Left lobe of liver (tissue), 2 donors: Measurements from ENCODE around the gene INSM2. TPM values are rescaled to one million over a fixed set of nuclear protein-coding genes. Genes with fewer than 3 reads are reported as not detected.

ENCODE experiments used
- ATAC-seq: fragments of 200-7000 bp; cut with Tn5 transposase; one replicate; pipeline ENCODE4 v1.9.1; 2020; ENCODE audit warnings: mild to moderate bottlenecking, moderate library complexity
- DNase-seq: peaks from one replicate; pipeline ENCODE4 v3.0.0-alpha.2; 2020; ENCODE audit warnings: low spot score
- total RNA-seq: library from RNA; stranded (reverse); gene quantifications from one replicate; pipeline ENCODE4 v1.2.1, GENCODE V29; 2021
- donor health status: DM: no; HTN: no; CAD: no; lungs with moderate emphysema.
- donor health status: DM: no; HTN: yes; CAD: no.

INSM2 gene
- total RNA-seq, 1 donor from 2014 or later: not detected

DNA sequence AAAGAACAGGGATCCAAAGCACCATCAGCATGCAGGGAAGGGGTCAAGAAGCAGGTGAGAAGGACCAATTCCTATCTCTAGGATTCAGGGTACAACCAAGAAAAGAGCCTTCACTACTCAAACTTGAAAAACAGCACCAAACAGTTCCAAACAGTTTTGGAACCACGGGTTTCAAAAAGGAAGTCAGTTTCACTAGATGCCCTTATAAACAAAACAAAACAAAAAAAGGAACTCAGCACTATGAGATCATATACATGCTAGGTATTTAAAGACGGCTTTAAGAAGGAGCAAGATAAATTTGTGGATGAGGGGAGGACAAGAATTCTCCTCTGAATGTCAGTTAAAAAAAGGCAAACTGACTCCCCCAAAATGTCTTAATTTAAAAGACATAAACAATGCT lies 6.0 kb downstream of the INSM2 start:
- ATAC-seq: no peak

DNA sequence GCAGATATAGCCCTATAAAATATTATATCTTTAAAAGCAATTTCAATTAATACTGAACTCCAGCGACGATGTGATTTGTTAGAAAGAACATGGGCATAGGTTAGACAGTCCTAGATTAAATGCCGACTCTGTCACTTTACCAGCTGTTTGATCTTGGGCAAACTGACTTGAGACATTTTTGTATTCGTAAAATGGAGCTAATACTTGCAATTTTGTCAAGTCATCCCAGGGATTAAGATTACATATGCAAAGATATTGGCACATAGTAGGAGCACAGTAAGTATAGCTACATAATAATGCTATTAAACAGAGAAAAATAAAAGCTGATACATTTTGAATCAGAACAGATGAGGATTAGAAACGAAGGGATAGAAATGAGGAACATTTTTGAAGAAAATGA lies 9.0 kb downstream of the INSM2 start:
- ATAC-seq (no peak), DNase-seq (no peak)

More for the DNA sequence above, 6.0 kb downstream of the INSM2 start:
- no peak for DNase-seq

DNA sequence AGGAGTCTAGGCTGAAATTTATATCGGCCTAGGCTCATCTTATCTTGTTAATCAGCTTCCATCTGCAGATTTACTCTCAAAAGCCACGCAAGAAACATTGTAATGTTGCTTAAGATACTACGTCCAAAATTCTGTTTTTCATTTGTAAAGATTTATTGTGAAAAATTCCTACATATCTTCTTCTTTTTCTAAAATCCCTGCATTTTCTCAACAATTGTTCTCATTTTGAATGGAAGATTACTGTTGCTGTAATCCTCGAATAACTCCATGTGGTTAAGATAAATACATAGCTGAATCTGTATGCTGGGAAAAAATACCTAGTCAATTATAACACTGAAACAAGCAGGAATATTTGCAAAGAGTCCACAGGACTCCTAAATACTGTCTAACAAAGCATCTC lies 15.6 kb downstream of the INSM2 start:
- DNase-seq (no peak), ATAC-seq (no peak)

DNA sequence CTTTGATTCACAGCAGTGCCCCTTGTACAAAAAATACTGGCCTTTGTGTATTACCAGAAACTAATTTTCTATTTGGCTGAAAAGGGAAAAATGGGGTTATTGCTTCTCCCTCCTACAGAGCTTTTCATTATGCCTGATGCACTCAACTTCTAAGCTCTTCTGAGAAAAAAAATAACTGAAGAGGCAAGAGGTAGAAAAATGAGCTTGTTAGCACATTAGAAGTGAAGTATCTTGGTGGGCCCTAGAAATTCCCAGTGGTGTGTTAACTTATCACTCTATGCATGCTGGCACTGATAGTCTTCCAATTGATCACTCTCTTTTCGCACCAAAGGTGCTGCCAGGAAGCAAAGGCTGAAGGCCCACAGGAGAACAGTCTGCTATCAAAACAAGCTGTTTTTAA lies 17.1 kb downstream of the INSM2 start:
- ATAC-seq: no peak
- DNase-seq: no peak

- DNase-seq (no peak), ATAC-seq (no peak)
Measured at GRCh38 chr14:35553808-35554207, 19.8 kb downstream of the INSM2 start.

- DNase-seq (no peak), ATAC-seq (no peak)
Measured at GRCh38 chr14:35556548-35556947, 22.6 kb downstream of the INSM2 start.

DNA sequence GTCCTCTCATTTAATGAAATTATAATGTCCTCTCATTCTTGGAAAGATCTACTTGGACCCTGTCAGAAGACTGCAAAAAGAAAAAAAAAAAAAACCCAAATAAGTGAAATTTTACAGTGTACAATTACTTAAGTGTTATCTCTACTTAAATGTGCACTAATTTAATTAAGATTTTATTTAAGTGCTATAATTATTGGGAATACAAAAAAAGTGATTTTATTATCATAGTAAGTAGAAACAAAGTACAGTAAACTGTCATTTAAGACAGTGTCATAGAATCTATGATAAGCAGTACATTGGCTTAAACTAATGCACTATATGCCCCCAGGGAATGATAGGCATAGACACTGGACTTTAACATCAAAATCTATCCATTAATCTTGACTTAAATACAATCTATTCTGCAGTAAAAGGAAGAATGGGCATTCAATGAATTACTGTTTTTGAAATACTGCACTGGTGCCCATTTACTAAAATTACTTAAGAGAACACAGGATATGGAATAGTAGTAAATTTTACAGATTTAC lies 23.3 kb downstream of the INSM2 start:
- DNase-seq (no peak), ATAC-seq (no peak)

GRCh38 chr14:35558680-35559079 lies 24.7 kb downstream of the INSM2 start:
- ATAC-seq (no peak), DNase-seq (no peak)

GRCh38 chr14:35565871-35566464 lies 32.0 kb downstream of the INSM2 start:
- DNase-seq: no peak
- no peak for ATAC-seq

DNA sequence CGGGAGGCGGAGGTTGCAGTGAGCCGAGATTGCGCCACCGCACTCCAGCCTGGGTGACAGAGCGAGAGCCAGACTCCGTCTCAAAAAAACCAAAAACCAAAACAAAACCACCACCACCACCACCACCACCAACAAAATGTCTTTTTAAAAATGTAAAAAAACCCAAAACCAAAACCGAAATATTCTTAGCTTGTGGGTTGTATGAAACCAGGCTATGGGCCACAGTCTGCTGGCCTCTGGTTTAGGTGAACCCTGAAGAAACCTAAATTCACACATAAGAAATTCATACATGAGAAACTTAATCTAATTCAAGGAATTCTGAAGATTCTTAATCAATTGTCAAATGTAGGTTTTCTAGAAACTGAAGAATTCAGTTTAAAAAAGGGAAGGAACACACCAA lies 37.6 kb downstream of the INSM2 start:
- ATAC-seq (no peak), DNase-seq (no peak)

GRCh38 chr14:35573911-35574310 lies 39.9 kb downstream of the INSM2 start:
- no peak for ATAC-seq
- no peak for DNase-seq

- ATAC-seq (no peak), DNase-seq (no peak)
Measured at GRCh38 chr14:35576260-35576659, 42.3 kb downstream of the INSM2 start.

DNA sequence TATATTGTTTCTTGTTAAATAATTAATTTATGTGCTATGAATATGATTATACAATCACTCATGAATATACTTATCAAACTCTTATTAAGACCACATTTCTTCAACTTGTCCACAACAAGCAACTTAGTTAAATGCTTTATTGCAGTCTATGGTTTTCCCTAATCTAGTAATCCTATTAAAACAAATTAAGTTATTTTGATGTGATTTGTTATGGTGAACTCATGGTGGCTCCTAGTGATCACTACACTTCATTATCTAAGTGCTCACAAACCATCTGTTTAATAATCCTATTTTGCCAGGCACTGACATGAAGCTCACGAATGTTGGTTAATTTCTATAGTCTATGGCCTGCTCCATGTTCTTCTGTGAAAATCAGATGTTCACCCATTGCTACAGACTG lies 42.9 kb downstream of the INSM2 start:
- ATAC-seq: no peak
- DNase-seq: no peak

GRCh38 chr14:35578135-35578534 lies 44.2 kb downstream of the INSM2 start:
- DNase-seq (no peak), ATAC-seq (no peak)

GRCh38 chr14:35578639-35579038 lies 44.7 kb downstream of the INSM2 start:
- DNase-seq (no peak), ATAC-seq (no peak)

Other genes with a start within 250 kb of the INSM2 start
- gene PSMA6, start 241.8 kb upstream of the INSM2 start, total RNA-seq: 72.0 TPM
- gene NFKBIA, start 129.4 kb upstream of the INSM2 start, total RNA-seq: 116 TPM